HG03095 (cell line): ENCODE measurements around the gene SLC6A8.
"Not testable (repeated sequence)": the region's sequence is repeated elsewhere in the genome, so short reads cannot be mapped to it uniquely, and the experiment has no call there.

ENCODE experiments used
- ATAC-seq: cut with Tn5 transposase; IDR thresholded peaks from one replicate; pipeline ENCODE4 v1.9.1; 2021; ENCODE audit warnings: moderate library complexity; ENCODE audit not compliant: unreplicated experiment

Gene SLC6A8

GRCh38 chrX:153705403-153706060 is 17.8 kb downstream of the SLC6A8 start:
- ATAC-seq = not testable (repeated sequence)

DNA sequence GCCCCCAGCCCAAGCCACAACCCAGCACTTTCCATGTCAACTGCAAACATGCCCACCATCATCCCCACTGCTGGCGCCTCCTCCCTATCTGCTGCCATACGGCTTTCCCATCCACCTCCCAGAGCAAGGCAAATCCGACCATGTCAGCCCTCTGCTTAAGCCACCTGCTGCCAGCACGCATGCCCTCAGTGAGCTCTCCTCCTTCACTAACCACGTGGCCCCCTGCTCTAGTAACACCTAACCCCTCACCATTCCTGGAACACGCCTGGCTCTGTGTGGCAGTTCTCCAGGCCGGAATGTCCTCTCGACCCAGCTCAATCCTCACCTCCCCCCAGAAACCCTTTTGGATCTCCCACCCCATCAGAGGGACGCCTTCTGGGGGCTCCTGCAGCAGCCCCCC is 19.1 kb downstream of the SLC6A8 start:
- no peak for ATAC-seq

DNA sequence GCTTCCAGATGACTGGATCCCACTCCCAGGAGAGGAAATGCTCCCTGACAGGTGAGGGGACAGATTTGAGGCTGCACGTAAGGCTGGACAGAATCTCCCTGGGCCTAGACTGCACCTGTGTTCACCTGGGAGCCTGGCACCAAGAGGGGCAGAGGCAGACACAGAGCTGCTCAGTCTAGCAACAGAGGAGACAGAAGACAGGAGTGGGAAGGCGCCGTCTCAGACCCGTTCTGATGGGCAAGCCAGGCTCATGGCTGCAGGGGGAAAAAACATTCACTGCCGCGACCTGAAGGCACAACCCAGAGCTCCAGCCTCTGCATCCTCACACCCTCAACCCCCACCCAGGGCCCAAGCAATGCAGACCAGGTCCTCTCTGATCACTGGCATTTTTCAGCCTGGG is 19.7 kb downstream of the SLC6A8 start:
- no peak for ATAC-seq

- no peak for ATAC-seq
Measured at GRCh38 chrX:153708415-153708814, 20.7 kb downstream of the SLC6A8 start.

DNA sequence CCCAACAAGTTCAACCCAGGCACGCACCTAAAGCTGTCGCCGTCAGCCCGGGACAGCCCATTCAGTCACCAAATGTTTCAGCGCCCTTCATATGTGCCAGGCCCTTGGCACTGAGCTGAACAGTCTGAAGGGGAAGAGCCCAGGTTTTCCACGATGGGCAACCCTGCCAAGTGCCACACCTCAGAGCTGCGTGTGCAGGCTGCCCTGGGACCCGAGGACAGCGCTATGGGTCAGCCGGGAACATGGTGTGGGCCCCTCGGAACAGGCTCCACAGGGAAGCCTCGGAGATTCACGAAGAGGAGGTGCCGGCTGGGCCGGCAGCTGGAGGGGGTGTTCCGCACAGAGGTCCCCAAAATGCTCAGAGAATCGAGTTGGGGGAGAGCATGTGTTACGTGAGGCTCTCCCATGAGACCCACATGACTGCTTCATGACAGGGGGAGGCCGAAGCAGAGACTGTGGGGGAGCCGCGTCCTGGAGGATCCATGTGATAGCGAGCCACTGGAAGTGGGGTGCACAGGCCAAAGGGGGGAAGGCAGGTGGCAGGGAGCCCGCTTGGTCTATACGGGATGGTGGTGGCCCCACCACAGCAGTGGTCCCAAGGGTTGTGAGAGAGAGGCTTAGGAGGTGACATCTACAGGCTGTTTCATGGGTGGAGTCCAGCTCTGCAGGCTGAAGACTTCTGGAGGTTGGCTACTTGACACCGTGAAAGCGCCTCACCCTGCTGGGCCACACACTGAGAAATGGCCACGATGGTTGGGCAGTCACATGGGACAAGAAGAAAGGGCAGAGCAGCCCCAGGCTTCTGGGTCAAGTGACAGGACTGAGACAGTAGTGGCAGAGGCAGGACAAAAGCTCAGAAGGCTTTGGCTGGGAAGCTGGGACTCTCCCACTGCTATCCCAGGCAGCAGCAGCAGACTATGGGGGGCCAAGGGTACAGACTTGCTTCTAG is 22.3 kb downstream of the SLC6A8 start:
- no peak for ATAC-seq

DNA sequence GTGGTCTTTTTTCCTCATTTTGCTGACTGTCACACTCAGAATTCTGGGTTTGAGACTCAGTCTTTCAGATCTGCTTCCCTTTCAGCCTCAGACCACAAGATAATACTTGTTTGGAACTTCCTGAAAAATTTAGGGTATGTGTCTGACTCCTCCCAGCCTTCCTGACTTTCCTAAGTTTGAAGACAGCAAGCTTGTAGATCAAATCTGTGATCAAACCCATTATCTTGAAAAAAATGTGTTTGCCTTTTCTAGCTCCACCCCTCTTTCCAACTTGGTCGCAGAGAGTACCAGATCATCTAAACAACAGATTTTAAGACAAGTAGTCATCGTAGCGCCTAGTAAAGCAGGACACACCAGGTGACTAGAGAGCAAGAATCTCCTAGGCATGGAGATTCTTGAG is 26.5 kb downstream of the SLC6A8 start:
- no peak for ATAC-seq

DNA sequence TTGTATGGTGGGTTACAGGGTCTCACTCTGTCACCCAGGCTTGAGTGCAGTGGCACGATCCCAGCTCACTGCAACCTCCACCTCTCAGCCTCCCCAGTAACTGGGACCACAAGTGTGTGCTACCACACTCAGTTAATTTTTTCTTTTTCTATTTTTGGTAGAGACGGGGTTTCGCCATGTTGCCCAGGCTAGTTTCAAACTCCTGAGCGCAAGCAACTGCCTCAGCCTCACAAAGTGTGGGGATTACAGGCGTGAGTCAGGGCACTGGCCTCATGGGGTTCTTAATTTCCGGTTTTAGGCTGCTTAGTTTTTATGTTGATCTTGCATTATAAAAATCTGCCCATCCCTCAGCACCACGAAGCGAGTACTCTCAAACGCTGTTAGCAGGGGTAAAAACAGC is 29.7 kb downstream of the SLC6A8 start:
- ATAC-seq = no peak

- ATAC-seq = no peak
Measured at GRCh38 chrX:153719238-153719637, 31.5 kb downstream of the SLC6A8 start.

- ATAC-seq = no peak
Measured at GRCh38 chrX:153719701-153720100, 32.0 kb downstream of the SLC6A8 start.

- ATAC-seq = no peak
Measured at GRCh38 chrX:153722704-153723350, 35.1 kb downstream of the SLC6A8 start.

DNA sequence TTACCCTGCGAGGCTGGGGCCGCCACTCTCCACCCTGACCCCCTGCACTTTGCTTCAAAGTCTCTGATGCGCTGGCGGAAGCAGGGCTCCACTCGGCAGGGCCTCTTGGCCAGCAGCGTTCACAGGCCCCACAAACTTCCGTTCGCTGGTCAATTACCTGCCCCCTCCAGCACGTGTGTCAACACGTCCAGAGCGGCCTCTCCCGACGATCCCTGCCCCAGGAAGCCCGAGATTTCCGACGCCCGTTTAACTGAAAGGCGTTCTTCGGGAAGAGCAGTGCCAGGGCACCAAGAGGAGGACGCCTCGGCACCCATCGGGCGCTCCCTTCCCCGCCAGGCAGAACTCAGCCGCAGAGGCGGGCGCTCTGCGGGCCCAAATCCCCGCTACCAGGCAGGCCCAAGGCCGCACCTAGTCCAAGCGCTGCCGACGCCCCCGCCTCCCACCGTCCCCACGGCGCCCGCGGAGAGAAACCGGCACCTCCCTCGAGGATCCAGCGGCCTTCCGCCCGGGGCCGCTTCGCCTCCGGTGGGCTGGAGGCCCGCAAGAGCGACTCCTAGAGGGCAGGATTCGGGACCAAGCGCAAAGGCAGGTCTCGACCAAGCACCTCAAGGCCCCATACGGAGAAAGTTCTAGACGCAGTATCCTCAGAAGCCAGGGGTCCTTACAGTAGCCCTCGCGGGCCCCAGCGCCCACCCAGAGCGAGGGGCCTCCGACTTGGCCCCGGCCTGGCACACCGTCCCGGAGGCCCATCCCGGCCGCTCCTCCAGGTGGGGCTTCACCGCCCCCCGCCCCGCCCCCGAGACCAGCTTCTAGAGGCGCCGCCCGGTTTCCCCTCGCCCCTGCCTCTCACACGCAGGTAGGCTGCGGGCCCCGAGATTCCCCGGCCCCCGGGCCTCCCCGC is 35.9 kb downstream of the SLC6A8 start:
- peak; percentile 30 for ATAC-seq

GRCh38 chrX:153724252-153725038 is 36.7 kb downstream of the SLC6A8 start, which contains the start of the genes ABCD1 and BCAP31:
TSS of gene ABCD1 (plus strand) at chrX:153724856. CDS start at chrX:153725267, 411 bp downstream.
TSS of gene BCAP31 (minus strand) at chrX:153724387. CDS start at chrX:153723244, 1,143 bp downstream.
- ATAC-seq = peak; percentile 46

DNA sequence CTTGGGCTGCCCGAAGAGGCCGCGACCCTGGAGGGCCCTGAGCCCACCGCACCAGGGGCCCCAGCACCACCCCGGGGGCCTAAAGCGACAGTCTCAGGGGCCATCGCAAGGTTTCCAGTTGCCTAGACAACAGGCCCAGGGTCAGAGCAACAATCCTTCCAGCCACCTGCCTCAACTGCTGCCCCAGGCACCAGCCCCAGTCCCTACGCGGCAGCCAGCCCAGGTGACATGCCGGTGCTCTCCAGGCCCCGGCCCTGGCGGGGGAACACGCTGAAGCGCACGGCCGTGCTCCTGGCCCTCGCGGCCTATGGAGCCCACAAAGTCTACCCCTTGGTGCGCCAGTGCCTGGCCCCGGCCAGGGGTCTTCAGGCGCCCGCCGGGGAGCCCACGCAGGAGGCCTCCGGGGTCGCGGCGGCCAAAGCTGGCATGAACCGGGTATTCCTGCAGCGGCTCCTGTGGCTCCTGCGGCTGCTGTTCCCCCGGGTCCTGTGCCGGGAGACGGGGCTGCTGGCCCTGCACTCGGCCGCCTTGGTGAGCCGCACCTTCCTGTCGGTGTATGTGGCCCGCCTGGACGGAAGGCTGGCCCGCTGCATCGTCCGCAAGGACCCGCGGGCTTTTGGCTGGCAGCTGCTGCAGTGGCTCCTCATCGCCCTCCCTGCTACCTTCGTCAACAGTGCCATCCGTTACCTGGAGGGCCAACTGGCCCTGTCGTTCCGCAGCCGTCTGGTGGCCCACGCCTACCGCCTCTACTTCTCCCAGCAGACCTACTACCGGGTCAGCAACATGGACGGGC is 37.5 kb downstream of the SLC6A8 start:
- no peak for ATAC-seq

GRCh38 chrX:153725832-153726285 is 38.1 kb downstream of the SLC6A8 start:
- ATAC-seq = no peak

DNA sequence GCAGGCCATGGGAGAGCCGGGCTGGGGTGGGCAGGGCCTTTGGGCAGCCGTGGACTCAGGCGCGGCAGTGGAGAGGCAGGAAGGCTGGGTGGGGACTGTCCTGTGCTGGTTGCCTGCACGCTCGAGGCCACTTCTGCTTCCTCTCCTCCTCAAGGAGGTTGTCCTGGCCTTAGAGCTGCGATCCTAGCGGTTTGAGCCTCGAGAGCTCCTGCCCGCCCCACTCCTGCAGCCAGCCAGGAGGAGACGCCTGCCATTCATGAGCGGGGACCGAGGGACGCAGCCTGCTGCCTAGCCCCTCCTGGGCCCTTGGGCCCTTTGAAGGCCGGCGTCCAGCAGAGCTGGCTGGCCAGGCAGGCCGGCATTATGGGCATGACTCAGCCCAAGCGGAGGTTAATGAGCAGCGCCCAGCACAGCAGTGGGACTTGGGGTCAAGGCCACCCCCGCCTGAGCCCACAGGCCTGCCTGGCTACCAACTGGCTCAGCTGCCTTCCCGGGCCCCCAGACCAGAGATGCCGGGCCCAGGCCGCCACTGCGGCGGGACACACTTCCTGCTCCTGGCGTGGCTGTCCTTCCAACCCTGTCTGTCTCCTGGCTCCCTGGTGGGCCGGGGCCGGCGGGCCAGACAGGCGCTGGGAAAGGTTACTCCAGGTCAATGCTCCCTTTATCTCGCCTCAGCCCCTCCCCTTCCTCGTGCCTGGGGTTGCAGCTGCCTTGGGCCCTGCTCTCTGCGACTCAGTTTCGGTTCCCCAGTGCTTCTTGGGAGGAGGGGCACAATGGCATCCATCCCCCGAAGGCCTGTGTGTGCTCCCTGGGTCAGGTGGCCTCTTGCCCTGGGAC is 38.8 kb downstream of the SLC6A8 start:
- peak; percentile 48 for ATAC-seq

DNA sequence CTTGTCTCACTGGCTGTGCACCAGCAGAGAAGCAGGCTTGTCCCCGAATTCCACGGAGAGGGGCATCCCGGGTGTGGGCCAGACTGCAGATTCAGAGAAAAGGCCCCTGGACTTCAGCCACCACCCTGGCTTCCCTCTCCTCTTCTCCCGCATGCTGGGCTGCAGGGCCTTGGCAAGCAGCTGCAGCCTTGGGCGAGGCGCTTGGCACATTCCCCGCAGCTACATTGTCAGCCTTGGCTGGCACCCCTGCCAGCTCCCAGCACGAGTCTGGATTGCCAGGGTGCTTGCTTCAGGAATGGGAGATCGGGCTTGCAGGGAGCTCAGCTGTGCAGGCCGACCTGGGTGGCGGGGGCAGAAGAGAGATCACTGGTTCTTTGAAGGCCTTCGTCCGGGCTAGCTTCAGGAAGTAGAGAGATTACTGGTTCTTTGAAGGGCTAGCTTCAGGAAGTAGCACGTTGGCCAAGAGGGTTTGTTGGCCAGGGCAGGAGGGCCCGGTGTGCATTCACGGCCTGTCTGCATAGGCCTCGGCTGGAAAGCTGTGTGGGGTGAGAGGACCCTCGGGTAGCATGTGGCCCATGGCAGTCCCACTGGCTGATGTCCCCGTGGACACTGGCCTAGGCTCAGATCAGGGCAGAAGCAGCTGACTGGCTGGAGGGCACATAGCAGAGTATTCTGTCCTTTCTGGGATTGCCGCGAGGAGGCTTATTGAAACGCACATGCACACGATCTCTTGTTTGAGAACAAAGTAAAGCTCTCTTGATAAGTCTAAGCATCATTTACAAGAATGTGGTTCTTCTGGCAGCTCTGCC is 39.6 kb downstream of the SLC6A8 start:
- ATAC-seq = no peak

GRCh38 chrX:153728095-153728494 is 40.4 kb downstream of the SLC6A8 start:
- ATAC-seq = no peak
